ENCODE measurements around the gene SHBG. TPM values are rescaled to one million over a fixed set of nuclear protein-coding genes. Genes with fewer than 3 reads are reported as not detected.

SHBG gene
- total and polyA plus RNA-seq, 10 of the 15 experiments (the other 5 are each of a cell fraction or from before 2014, with no cell fraction given) = not detected

GRCh38 chr17:7652388-7653356, 22.7 kb downstream of the SHBG start:
- Histone ChIP-seq H3K36me3 (ENCODE audit: control insufficient read depth in 2 of 2, insufficient read depth in 2 of 2, low read length in 1 of 2) (no peaks in the 10 kb centered on the region), H3K4me3 (no peak overlapping the region), H3K27ac (ENCODE audit: control insufficient read depth, insufficient read depth) (no peak overlapping the region), H3K4me2 (ENCODE audit: control insufficient read depth, insufficient read depth) (no peak overlapping the region), H3K4me1 (ENCODE audit: control insufficient read depth, insufficient read depth, low read length) (peaks cover 3% of the 10 kb centered on the region; the same call in 1 of the 2 replicates), H3K79me2 (ENCODE audit: control insufficient read depth, insufficient read depth, low read length) (no peaks in the 10 kb centered on the region), H3K27me3 (replicated peaks in 1 of 2; ENCODE audit: control insufficient read depth in 2 of 2, insufficient read depth in 2 of 2, low read length in 1 of 2) (peaks cover 5 to 11% of the 10 kb centered on the region in 2 experiments), H2AFZ (ENCODE audit: control insufficient read depth, low read depth, low read length) (no peak overlapping the region), H3K9me3 (replicated peaks; ENCODE audit: control insufficient read depth, insufficient read depth, low read length) (no peaks in the 10 kb centered on the region), H3K9ac (ENCODE audit: control insufficient read depth, insufficient read depth, low read length) (no peak overlapping the region), H4K20me1 (ENCODE audit: control insufficient read depth, insufficient read depth) (no peaks in the 10 kb centered on the region)
- intact Hi-C loops (cut with micrococcal nuclease; ENCODE audit: unreplicated experiment) (no loop called here), in situ Hi-C loops (cut with MboI) (no loop called here)
- CTCF ChIA-PET = no interaction called here
- SMC1A ChIA-PET (ENCODE audit: uncharacterized antibody, unreplicated experiment) = no interaction called here
- POLR2A ChIA-PET = interaction anchor here (0.6 kb wide), 1 partner anchor 8 kb away, joined by 6 read pairs; no protein-coding TSS in a partner anchor
- BruUV-seq (replicated peaks) = no TSS peak
- DNase-seq (ENCODE audit: low read depth, low spot score) = no peak
- 46% methylated on average over 12 of the region's 12 CpGs for WGBS (ENCODE audit: insufficient coverage, insufficient replicate concordance, low lambda C conversion rate, missing lambda C conversion rate)
- TF ChIP-seq TCF3 (IDR thresholded peaks at IDR 0.05; ENCODE audit: borderline replicate concordance, insufficient read depth, low read depth, low read length) (no peak), CBX3 (IDR thresholded peaks at IDR 0.05; ENCODE audit: borderline replicate concordance, low read depth) (no peak)
- RAD21 ChIA-PET (ENCODE audit: unreplicated experiment) = no interaction called here
- no peak for FAIRE-seq
- no peak for ATAC-seq

- ChIA-PET POLR2A (no interaction called here), CTCF (interaction anchor here (0.9 to 1.0 kb wide), 3 partner anchors 12 to 32 kb away, joined by 3 to 5 read pairs (median 3); partner anchors contain the start of gene TP53), RAD21 (ENCODE audit: unreplicated experiment) (interaction anchor here (0.9 kb wide), 1 partner anchor 33 kb away, joined by 4 read pairs; the partner anchor contains the start of genes TP53 and WRAP53), SMC1A (ENCODE audit: uncharacterized antibody, unreplicated experiment) (no interaction called here)
- 48% methylated on average over 16 of the region's 16 CpGs for WGBS (ENCODE audit: insufficient coverage, insufficient replicate concordance, low lambda C conversion rate, missing lambda C conversion rate)
- Histone ChIP-seq H4K20me1 (ENCODE audit: control insufficient read depth, insufficient read depth) (no peaks in the 10 kb centered on the region), H3K4me1 (ENCODE audit: control insufficient read depth, insufficient read depth, low read length) (peaks cover 3% of the 10 kb centered on the region; the same call in 1 of the 2 replicates), H3K36me3 (ENCODE audit: control insufficient read depth in 2 of 2, insufficient read depth in 2 of 2, low read length in 1 of 2) (no peaks in the 10 kb centered on the region), H3K9me3 (replicated peaks; ENCODE audit: control insufficient read depth, insufficient read depth, low read length) (no peaks in the 10 kb centered on the region), H3K79me2 (ENCODE audit: control insufficient read depth, insufficient read depth, low read length) (no peaks in the 10 kb centered on the region), H3K4me2 (ENCODE audit: control insufficient read depth, insufficient read depth) (no peak overlapping the region), H2AFZ (ENCODE audit: control insufficient read depth, low read depth, low read length) (no peak overlapping the region), H3K27me3 (replicated peaks in 1 of 2; ENCODE audit: control insufficient read depth in 2 of 2, insufficient read depth in 2 of 2, low read length in 1 of 2) (peaks cover 5 to 11% of the 10 kb centered on the region in 2 experiments), H3K4me3 (no peak overlapping the region), H3K27ac (ENCODE audit: control insufficient read depth, insufficient read depth) (no peak overlapping the region), H3K9ac (ENCODE audit: control insufficient read depth, insufficient read depth, low read length) (no peak overlapping the region)
- DNase-seq (ENCODE audit: low read depth, low spot score) = no peak
- no peak; the same call in 2 of the 3 replicates for ATAC-seq
- in situ Hi-C loops (cut with MboI) (no loop called here), intact Hi-C loops (cut with micrococcal nuclease; ENCODE audit: unreplicated experiment) (no loop called here)
- no peak for FAIRE-seq
- TF ChIP-seq CTCF (IDR thresholded peaks at IDR 0.05 in 2 of 3, conservative IDR thresholded peaks at IDR 0.05 in 1 of 3; ENCODE audit: control insufficient read depth in 2 of 3, extremely low read depth in 1 of 3, insufficient read depth in 1 of 3, low read depth in 3 of 3, low read length in 3 of 3) = no peak
- BruUV-seq (replicated peaks) = no TSS peak
Measured at GRCh38 chr17:7654832-7655540, 25.1 kb downstream of the SHBG start.
